ENCODE results near the gene ZNF20.
"Not testable (repeated sequence)": the region's sequence is repeated elsewhere in the genome, so short reads cannot be mapped to it uniquely, and the experiment has no call there.

The ZNF20 gene

GRCh38 chr19:12112701-12113100 lies 27.4 kb downstream of the ZNF20 start:
- no peak for DNase-seq (ENCODE audit: low read depth)

- no peak for DNase-seq (ENCODE audit: low read depth)
Measured at GRCh38 chr19:12111943-12112637, 28.1 kb downstream of the ZNF20 start.

DNA sequence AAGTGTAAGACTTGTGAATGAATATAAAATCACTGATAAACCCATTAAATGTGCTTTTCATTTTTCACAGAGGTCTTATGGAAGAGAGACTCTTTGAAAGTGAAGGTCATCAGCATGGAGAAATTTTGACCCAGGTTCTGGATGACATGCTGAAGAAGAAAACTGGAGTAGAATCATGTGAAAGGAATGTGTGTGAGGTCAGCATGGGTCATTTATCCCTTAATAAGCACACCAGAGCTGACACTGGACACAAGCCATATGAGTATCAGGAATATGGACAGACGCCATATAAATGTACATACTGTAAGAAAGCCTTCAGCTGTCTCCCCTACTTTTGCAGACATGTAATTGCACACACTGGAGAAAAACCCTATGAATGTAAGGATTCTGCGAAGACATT lies 29.0 kb downstream of the ZNF20 start:
- no peak for DNase-seq (ENCODE audit: low read depth)

- not testable (repeated sequence) for DNase-seq (ENCODE audit: low read depth)
Measured at GRCh38 chr19:12103909-12104308, 36.2 kb downstream of the ZNF20 start.

DNA sequence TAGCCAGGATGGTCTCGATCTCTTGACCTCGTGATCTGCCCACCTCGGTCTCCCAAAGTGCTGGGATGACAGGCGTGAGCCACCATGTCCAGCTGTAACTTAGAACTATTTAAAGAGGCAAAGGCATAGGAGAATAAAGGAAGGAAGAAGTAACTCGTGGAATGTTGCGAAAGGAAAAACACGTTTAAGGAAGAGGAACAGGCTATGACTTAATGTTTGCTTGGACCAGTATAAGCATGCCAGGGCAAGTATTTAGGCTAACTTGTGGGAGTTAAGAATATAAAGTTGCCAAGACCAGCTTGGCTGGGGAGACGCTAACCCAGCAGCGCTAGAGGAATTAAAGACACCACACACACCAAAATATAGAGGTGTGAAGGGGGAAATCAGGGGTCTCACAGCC lies 42.1 kb downstream of the ZNF20 start:
- no peak for DNase-seq (ENCODE audit: low read depth)

DNA sequence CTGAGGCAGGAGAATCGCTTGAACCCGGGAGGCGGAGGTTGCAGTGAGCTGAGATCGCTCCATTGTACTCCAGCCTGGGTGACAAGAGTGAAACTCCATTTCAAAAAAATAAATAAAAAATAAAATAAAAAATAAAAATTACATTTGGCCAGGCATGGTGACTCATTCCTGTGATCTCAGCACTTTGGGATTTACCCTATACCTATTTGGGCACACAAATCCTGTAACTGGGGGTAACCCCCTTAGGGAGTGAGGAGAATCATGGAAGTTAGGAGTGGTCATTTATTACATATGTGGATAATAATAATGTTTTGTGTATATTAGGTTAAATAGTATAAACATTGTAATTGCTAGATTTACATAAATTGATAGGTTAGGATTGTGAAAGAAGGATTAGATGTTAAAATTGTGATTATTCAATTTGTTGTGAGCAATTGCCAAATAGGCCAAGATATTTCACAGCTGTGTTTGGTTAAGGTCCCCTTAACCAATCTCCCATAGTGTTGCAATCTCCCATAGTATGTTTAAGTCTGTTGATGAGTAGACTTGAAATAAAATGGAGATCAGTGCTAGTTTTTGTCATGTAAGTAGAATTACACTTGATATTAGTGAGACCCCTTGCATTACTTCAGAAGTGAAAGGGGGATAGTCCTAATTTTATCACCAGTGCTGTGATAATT lies 44.9 kb downstream of the ZNF20 start:
- no peak for DNase-seq (ENCODE audit: low read depth)

GRCh38 chr19:12093777-12094176 lies 46.4 kb downstream of the ZNF20 start:
- DNase-seq (ENCODE audit: low read depth), result no peak

GRCh38 chr19:12092956-12093355 lies 47.2 kb downstream of the ZNF20 start:
- DNase-seq (ENCODE audit: low read depth), result no peak

DNA sequence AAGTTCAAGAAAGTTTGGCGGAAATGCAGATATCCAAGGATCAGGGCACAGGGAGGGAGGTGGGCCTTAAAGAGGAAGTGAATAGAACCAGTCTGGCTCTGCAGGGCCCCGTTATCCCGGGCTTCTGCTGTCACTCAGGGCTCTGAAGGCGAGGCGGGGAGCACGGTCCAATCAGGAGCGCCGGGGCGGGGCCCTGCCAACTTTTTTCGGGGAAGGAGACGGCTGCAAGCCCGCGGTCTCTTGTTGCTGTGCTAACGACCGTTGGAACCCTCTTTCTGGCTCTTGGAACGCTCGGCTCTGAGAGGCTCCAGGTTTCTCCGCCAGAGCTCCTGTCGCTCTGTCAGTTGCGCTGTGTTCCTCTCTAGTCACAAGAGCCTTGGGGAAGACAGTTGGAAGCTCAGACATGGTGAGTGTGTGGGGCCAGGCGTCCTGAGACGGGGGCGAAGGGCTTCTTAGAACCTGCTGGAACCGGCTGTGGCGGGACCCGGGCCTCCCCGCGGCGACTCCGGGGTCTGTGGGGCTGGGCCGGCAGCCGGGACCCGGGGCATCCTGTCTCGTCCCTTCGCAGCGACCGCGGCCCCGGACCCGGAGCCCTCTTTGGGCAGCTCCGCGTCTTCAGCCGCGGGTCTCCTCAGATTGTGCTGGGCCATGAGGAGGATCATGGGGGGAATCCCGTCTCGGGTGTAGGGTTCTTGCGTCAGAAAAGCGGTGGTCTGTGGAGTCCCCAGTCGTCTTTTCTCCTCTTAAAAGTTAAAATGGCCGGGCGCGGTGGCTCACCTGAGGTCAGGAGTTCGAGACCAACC lies 47.9 kb downstream of the ZNF20 start:
- peak; percentile 84 for DNase-seq (ENCODE audit: low read depth)

- DNase-seq (ENCODE audit: low read depth), result peak; percentile 54
Measured at GRCh38 chr19:12090807-12091206, 49.3 kb downstream of the ZNF20 start.

DNA sequence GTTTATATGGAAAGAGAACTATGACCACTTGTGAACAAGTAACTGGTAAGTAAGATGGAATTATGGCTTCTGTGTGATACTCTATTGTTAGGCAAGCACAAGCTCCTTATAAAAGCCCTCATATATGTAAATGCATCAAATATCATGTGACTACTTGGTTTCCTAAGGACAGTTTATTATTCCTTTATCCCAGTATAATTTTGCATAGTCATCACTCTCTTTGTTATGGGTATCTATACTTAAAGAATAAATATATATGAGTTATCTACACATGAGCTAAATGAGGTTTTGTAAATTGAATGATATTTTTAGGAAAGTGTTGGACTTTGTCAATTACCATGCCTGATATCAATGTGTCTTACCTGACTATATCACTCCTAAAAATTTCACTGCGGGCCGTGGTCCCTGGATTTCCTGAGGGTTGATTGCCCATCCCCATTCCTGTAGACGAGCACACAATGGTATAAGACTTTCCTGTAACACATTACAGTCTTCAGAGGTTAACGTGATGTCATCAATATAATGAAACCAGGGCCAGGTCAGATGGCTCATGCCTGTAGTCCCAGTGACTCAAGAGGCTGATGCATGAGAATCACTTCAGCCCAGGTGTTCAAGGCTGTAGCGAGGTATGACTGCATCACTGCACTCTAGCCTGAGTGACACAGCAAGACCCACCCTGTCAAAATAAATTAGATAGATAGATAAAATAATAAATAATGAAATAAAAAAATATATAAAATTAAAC lies 54.9 kb downstream of the ZNF20 start:
- no peak for DNase-seq (ENCODE audit: low read depth)

DNA sequence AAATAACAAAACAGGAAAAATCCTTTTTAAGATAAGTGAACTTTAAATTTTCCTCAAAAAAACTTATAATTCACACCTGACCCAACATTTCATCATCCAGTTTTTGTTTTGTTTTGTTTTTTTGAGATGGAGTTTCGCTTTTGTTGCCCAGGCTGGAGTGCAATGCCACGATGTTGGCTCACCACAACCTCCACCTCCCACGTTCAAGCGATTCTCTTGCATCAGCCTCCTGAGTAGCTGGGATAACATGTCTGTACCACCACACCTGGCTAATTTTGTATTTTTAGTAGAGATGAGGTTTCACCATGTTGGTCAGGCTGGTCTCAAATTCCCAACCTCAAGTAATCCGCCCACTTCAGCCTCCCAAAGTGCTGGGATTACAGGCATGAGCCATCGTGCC lies 56.8 kb downstream of the ZNF20 start:
- not testable (repeated sequence) for DNase-seq (ENCODE audit: low read depth)
